ENCODE results near the gene PRTFDC1. TPM values are rescaled to one million over a fixed set of nuclear protein-coding genes. Genes with fewer than 3 reads are reported as not detected.

The PRTFDC1 gene
- total RNA-seq, 1 experiment from 2014 or later, result not detected

DNA sequence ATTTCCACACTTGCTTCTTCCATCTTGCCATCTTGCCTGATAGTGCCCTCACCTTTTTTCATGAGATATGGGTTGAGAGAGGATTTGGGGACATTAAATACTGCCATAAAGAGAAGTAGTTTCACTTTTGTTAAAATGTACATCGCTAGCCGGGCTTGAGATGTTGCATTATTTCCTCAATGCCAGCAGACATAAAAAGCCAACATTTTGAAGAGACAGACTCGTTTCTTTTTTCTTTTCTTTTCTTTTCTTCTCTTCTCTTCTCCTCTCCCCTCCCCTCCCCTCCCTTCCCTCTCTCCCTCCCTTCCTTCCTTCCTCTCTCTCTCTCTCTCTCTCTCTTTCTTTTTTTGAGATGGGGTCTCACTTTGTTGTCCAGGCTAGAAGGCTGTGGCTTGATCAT, 45.6 kb upstream of the PRTFDC1 start:
- H3K27ac ChIP-seq (ENCODE audit: low read depth, low read length), result no peak overlapping the region
- POLR2A ChIA-PET, result interaction anchor here (0.5 kb wide), 1 partner anchor 671 kb away, joined by 4 read pairs; no protein-coding TSS in a partner anchor
- no peaks in the 10 kb centered on the region for H4K20me1 ChIP-seq (ENCODE audit: insufficient read depth)
- no TSS peak for BruUV-seq (replicated peaks)
- H3K9ac ChIP-seq (ENCODE audit: low read length), result no peak overlapping the region
- no peak overlapping the region for H3K4me2 ChIP-seq (ENCODE audit: low read length)
- H3K9me3 ChIP-seq (ENCODE audit: control insufficient read depth in 1 of 2, insufficient read depth in 1 of 2, low read depth in 1 of 2, low read length in 2 of 2), result peaks cover 0 to 6% of the 10 kb centered on the region in 2 experiments; a peak in 1 of 4 replicates
- no peaks in the 10 kb centered on the region for H3K27me3 ChIP-seq (ENCODE audit: insufficient read depth, low read length)
- TF ChIP-seq RAD21 (IDR thresholded peaks at IDR 0.05; ENCODE audit: low read depth), result no peak
- ATAC-seq (no peak), DNase-seq (ENCODE audit: low read depth, low spot score) (no peak)
- H3K79me2 ChIP-seq (ENCODE audit: insufficient read depth, low read length), result no peaks in the 10 kb centered on the region
- no peak overlapping the region for H3K4me3 ChIP-seq (replicated peaks in 1 of 2; ENCODE audit: low read depth in 1 of 2, low read length in 2 of 2)
- RAD21 ChIA-PET (ENCODE audit: low non-redundant PET in 1 of 2, low total read pairs in 2 of 2, uncharacterized antibody in 2 of 2, unreplicated experiment in 2 of 2), result no interaction called here
- H3K36me3 ChIP-seq (ENCODE audit: control insufficient read depth in 1 of 2, insufficient read depth in 2 of 2, low read length in 2 of 2), result no peaks in the 10 kb centered on the region
- CTCF ChIA-PET, result no interaction called here
- no peak overlapping the region for H2AFZ ChIP-seq (ENCODE audit: low read depth, low read length, poor library complexity, severe bottlenecking)
- no peaks in the 10 kb centered on the region for H3K9me2 ChIP-seq (ENCODE audit: insufficient read depth)
- intact Hi-C loops (cut with micrococcal nuclease), result no loop called here
- H3K4me1 ChIP-seq (ENCODE audit: control insufficient read depth in 1 of 2, insufficient read depth in 2 of 2, low read length in 2 of 2), result no peaks in the 10 kb centered on the region

DNA sequence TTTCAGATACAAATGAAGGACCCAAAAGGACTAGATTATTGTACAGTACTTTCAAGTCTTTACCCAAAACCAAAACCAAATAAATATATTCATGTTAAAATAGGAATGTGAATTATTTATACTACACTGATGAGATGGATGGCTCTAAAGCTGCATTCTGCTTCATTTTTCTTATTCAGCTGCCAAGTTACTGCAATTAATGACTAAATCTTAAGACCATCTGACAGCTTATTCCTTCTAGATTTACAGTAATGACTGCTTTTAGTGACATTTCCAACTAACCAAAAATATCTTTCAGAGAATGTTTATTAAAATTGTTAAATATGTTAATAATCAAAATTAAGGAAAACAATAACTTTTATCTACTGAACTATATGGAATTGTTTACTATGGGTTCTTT, 42.7 kb upstream of the PRTFDC1 start:
- Histone ChIP-seq H3K36me3 (ENCODE audit: control insufficient read depth in 1 of 2, insufficient read depth in 2 of 2, low read length in 2 of 2) (no peaks in the 10 kb centered on the region), H3K27ac (ENCODE audit: low read depth, low read length) (no peak overlapping the region), H3K9me2 (ENCODE audit: insufficient read depth) (no peaks in the 10 kb centered on the region), H3K4me2 (ENCODE audit: low read length) (no peak overlapping the region), H4K20me1 (ENCODE audit: insufficient read depth) (no peaks in the 10 kb centered on the region), H2AFZ (ENCODE audit: low read depth, low read length, poor library complexity, severe bottlenecking) (no peak overlapping the region), H3K4me3 (replicated peaks in 1 of 2; ENCODE audit: low read depth in 1 of 2, low read length in 2 of 2) (no peak overlapping the region), H3K9ac (ENCODE audit: low read length) (no peak overlapping the region), H3K27me3 (ENCODE audit: insufficient read depth, low read length) (no peaks in the 10 kb centered on the region), H3K9me3 (ENCODE audit: control insufficient read depth in 1 of 2, insufficient read depth in 1 of 2, low read depth in 1 of 2, low read length in 2 of 2) (peaks cover 0 to 6% of the 10 kb centered on the region in 2 experiments; a peak in 1 of 4 replicates), H3K4me1 (ENCODE audit: control insufficient read depth in 1 of 2, insufficient read depth in 2 of 2, low read length in 2 of 2) (no peaks in the 10 kb centered on the region), H3K79me2 (ENCODE audit: insufficient read depth, low read length) (no peaks in the 10 kb centered on the region)
- ChIA-PET CTCF (no interaction called here), RAD21 (ENCODE audit: low non-redundant PET in 1 of 2, low total read pairs in 2 of 2, uncharacterized antibody in 2 of 2, unreplicated experiment in 2 of 2) (no interaction called here), POLR2A (no interaction called here)
- no peak for TF ChIP-seq CBX3 (IDR thresholded peaks at IDR 0.05; ENCODE audit: low read depth)
- TF ChIP-seq, protein P1, sequence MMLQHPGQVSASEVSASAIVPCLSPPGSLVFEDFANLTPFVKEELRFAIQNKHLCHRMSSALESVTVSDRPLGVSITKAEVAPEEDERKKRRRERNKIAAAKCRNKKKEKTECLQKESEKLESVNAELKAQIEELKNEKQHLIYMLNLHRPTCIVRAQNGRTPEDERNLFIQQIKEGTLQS (IDR thresholded peaks at IDR 0.05), result no peak
- TF ChIP-seq YY1 (IDR thresholded peaks at IDR 0.05; ENCODE audit: extremely low read depth, insufficient replicate concordance, low read depth, low read length), result no peak
- ATAC-seq (no peak), DNase-seq (ENCODE audit: low read depth, low spot score) (no peak)
- no TSS peak for BruUV-seq (replicated peaks)
- intact Hi-C loops (cut with micrococcal nuclease), result no loop called here

Measured in HCT116 (cell line).